Measurements from ENCODE around the gene C17orf113.
A peak's percentile ranks its signal among the peaks of the same experiment; 100 is the strongest.

Gene C17orf113

GRCh38 chr17:42067371-42068091 lies 17.1 kb upstream of the C17orf113 start:
- peak; percentile 64; the same call in 1 of the 2 replicates for TF ChIP-seq ZBTB7A (IDR thresholded peaks at IDR 0.05; ENCODE audit: low read depth)
- no peak for TF ChIP-seq CEBPB (IDR thresholded peaks at IDR 0.05)
- no peak for TF ChIP-seq REST (IDR thresholded peaks at IDR 0.05; ENCODE audit: low read depth)
- TF ChIP-seq EP300 (IDR thresholded peaks at IDR 0.05; ENCODE audit: borderline replicate concordance): no peak
- no peak for TF ChIP-seq USF1 (IDR thresholded peaks at IDR 0.05)
- no peak for TF ChIP-seq TCF12 (IDR thresholded peaks at IDR 0.05; ENCODE audit: low read depth)
- peak; percentile 76 for TF ChIP-seq RAD21 (IDR thresholded peaks at IDR 0.05; ENCODE audit: low read depth)
- TF ChIP-seq TAF1 (IDR thresholded peaks at IDR 0.05; ENCODE audit: low read depth): no peak
- TF ChIP-seq EGR1 (IDR thresholded peaks at IDR 0.05): no peak
- no peak for TF ChIP-seq MAX (IDR thresholded peaks at IDR 0.05)
- no peak for TF ChIP-seq FOXM1 (IDR thresholded peaks at IDR 0.05; ENCODE audit: borderline replicate concordance, low read depth)
- TF ChIP-seq TEAD4 (IDR thresholded peaks at IDR 0.05): no peak
- TF ChIP-seq CREB1 (IDR thresholded peaks at IDR 0.05; ENCODE audit: low read depth): no peak

- no peak for TF ChIP-seq EGR1 (IDR thresholded peaks at IDR 0.05)
- no peak for TF ChIP-seq YY1 (IDR thresholded peaks at IDR 0.05; ENCODE audit: low read depth)
- TF ChIP-seq USF1 (IDR thresholded peaks at IDR 0.05): no peak
- no peak for TF ChIP-seq FOXM1 (IDR thresholded peaks at IDR 0.05; ENCODE audit: borderline replicate concordance, low read depth)
- no peak for TF ChIP-seq CEBPB (IDR thresholded peaks at IDR 0.05)
- TF ChIP-seq MAX (IDR thresholded peaks at IDR 0.05): no peak
- TF ChIP-seq NFIC (IDR thresholded peaks at IDR 0.05): no peak
- no peak for TF ChIP-seq TCF12 (IDR thresholded peaks at IDR 0.05; ENCODE audit: low read depth)
- TF ChIP-seq CREB1 (IDR thresholded peaks at IDR 0.05; ENCODE audit: low read depth): no peak
- TF ChIP-seq REST (IDR thresholded peaks at IDR 0.05; ENCODE audit: low read depth): no peak
- TF ChIP-seq RAD21 (IDR thresholded peaks at IDR 0.05; ENCODE audit: low read depth): no peak
- TF ChIP-seq TAF1 (IDR thresholded peaks at IDR 0.05; ENCODE audit: low read depth): no peak
- no peak for TF ChIP-seq EP300 (IDR thresholded peaks at IDR 0.05; ENCODE audit: borderline replicate concordance)
Measured at GRCh38 chr17:42065201-42065600, 14.8 kb upstream of the C17orf113 start.

- TF ChIP-seq TAF1 (IDR thresholded peaks at IDR 0.05; ENCODE audit: low read depth) (no peak), USF1 (IDR thresholded peaks at IDR 0.05) (no peak), YY1 (IDR thresholded peaks at IDR 0.05; ENCODE audit: low read depth) (no peak), TCF12 (IDR thresholded peaks at IDR 0.05; ENCODE audit: low read depth) (no peak), EP300 (IDR thresholded peaks at IDR 0.05; ENCODE audit: borderline replicate concordance) (no peak), CREB1 (IDR thresholded peaks at IDR 0.05; ENCODE audit: low read depth) (no peak), FOXM1 (IDR thresholded peaks at IDR 0.05; ENCODE audit: borderline replicate concordance, low read depth) (no peak), MAX (IDR thresholded peaks at IDR 0.05) (no peak), RAD21 (IDR thresholded peaks at IDR 0.05; ENCODE audit: low read depth) (no peak), TEAD4 (IDR thresholded peaks at IDR 0.05) (no peak), EGR1 (IDR thresholded peaks at IDR 0.05) (no peak), NFIC (IDR thresholded peaks at IDR 0.05) (no peak), ZBTB7A (IDR thresholded peaks at IDR 0.05; ENCODE audit: low read depth) (no peak), CEBPB (IDR thresholded peaks at IDR 0.05) (no peak), REST (IDR thresholded peaks at IDR 0.05; ENCODE audit: low read depth) (no peak)
Measured at GRCh38 chr17:42062681-42063080, 12.3 kb upstream of the C17orf113 start.

Data from Ishikawa (cell line).